Smooth muscle cell (in vitro differentiated cells): ENCODE measurements around the gene ADIRF. TPM values are rescaled to one million over a fixed set of nuclear protein-coding genes. Genes with fewer than 3 reads are reported as not detected.
"Not testable (repeated sequence)": the region's sequence is repeated elsewhere in the genome, so short reads cannot be mapped to it uniquely, and the experiment has no call there.

Experiments used
- DNase-seq: peaks from one replicate; lab custom pipeline; 2025; ENCODE audit not compliant: unreplicated experiment; lab: John Stamatoyannopoulos, UW
- H2AFZ ChIP-seq: fragments of 200-600 bp; sonication (generic); 2 replicates; pipeline ENCODE4 v1.6.0; 2016; ENCODE audit warnings: antibody characterized with exemption, low read depth, mild to moderate bottlenecking
- H3F3A ChIP-seq: fragments of 200-600 bp; sonication (generic); 2 replicates; pipeline ENCODE4 v1.6.0; 2017; ENCODE audit warnings: antibody characterized with exemption, low read depth
- H3K27ac ChIP-seq: fragments of 200-600 bp; sonication (generic); 2 replicates; pipeline ENCODE4 v1.5.1; 2016; ENCODE audit warnings: low read depth, mild to moderate bottlenecking
- H3K27me3 ChIP-seq: fragments of 200-600 bp; sonication (generic); 2 replicates; pipeline ENCODE4 v1.6.1; 2016; ENCODE audit warnings: low read depth, mild to moderate bottlenecking
- H3K36me3 ChIP-seq: fragments of 200-600 bp; sonication (generic); 2 replicates; pipeline ENCODE4 v1.5.1; 2016; ENCODE audit warnings: low read depth
- H3K4me1 ChIP-seq: fragments of 200-600 bp; sonication (generic); 2 replicates; pipeline ENCODE4 v1.5.1; 2016; ENCODE audit warnings: low read depth
- H3K4me2 ChIP-seq: fragments of 200-600 bp; sonication (generic); 2 replicates; pipeline ENCODE4 v1.6.0; 2016; ENCODE audit warnings: mild to moderate bottlenecking
- H3K4me3 ChIP-seq: fragments of 200-600 bp; sonication (generic); 2 replicates; pipeline ENCODE4 v1.5.1; 2016; ENCODE audit warnings: mild to moderate bottlenecking
- H3K79me2 ChIP-seq: fragments of 200-600 bp; sonication (generic); 2 replicates; pipeline ENCODE4 v1.6.0; 2016; ENCODE audit warnings: low read depth, mild to moderate bottlenecking
- H3K9ac ChIP-seq: fragments of 200-600 bp; sonication (generic); 2 replicates; pipeline ENCODE4 v1.6.0; 2016; ENCODE audit warnings: low read depth
- H3K9me3 ChIP-seq: fragments of 200-600 bp; sonication (generic); replicated peaks from 2 replicates; pipeline ENCODE4 v1.5.1; 2016; ENCODE audit warnings: low read depth
- H4K20me1 ChIP-seq: fragments of 200-600 bp; sonication (generic); 2 replicates; pipeline ENCODE4 v1.6.0; 2016; ENCODE audit warnings: low read depth
- WGBS: methylation state at CpG from one replicate; pipeline ENCODE4 v1.1.7; 2016; ENCODE audit warnings: low lambda C conversion rate; 5-methylcytosine and 5-hydroxymethylcytosine counted together
- polyA plus RNA-seq: library from polyadenylated mRNA; unstranded; fragments of >200 nt; fragmentation: Nextera tagmentation; extraction: Ambion mirVana; gene quantifications from 2 replicates; pipeline ENCODE4 v1.2.1, GENCODE V29; 2016
- total RNA-seq: library from RNA; depleted of rRNA; stranded (reverse); fragments of >200 nt; gene quantifications from 2 replicates; pipeline ENCODE4 v1.2.3, GENCODE V29; 2014
- TF ChIP-seq, protein P1 (sequence below): fragments of 200-600 bp; sonication (generic); IDR thresholded peaks from 2 replicates; pipeline ENCODE4 v1.5.1; 2017; ENCODE audit warnings: borderline replicate concordance, mild to moderate bottlenecking, antibody characterized with exemption; ENCODE audit not compliant: insufficient read depth, poor library complexity, severe bottlenecking

The ADIRF gene
- total and polyA plus RNA-seq, 2 experiments from 2014 or later = 0.99 TPM; not detected in 1

DNA sequence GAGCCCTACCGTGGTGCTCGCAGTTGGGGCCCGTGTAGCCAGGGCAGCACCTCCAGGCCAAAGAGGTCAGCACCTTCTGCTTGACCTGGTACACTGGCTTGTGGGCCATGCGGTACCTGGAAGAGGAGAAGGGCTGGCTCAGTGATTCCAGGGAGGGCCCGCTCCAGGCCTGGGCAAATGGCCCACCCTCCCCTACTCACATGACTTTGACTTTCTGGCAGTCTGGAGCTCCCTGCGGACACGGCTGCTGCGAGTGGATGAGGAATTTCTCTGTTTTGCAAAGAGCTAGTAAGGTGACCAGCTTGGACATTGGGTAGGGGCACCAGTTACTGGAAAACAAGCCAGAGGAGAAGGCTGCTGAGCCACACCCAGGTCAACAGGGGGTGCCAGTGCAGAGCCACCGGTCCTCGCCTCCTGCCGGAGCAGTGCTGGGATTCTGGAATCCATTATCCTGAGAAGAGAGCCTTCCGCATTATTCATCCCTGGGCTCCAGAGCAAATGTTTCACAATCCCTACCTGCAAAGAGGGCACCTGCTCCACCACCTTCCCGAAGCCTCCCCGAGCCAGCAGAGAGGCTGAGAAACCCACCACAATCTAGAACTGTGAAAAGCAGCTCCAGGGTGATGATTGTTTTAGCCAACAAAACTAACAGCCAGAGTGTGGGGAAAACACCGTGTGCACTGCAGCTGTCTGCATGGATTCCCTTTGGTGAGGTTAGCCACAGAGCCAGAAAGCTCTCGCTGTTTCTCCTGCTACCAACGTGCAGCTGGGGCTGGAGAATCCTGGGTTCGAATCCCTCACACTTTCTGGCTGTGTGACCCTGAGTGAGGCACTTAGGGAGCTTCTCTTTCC lies 22.7 kb upstream of the ADIRF start:
- no peaks in the 10 kb centered on the region for H3K79me2 ChIP-seq
- no peak overlapping the region for H3K27ac ChIP-seq
- no peaks in the 10 kb centered on the region for H4K20me1 ChIP-seq
- no peaks in the 10 kb centered on the region for H3K36me3 ChIP-seq
- 70% methylated on average over 18 of the region's 18 CpGs for whole genome bisulfite sequencing
- no peak for DNase-seq
- no peak overlapping the region for H3K4me3 ChIP-seq
- TF ChIP-seq, protein P1, sequence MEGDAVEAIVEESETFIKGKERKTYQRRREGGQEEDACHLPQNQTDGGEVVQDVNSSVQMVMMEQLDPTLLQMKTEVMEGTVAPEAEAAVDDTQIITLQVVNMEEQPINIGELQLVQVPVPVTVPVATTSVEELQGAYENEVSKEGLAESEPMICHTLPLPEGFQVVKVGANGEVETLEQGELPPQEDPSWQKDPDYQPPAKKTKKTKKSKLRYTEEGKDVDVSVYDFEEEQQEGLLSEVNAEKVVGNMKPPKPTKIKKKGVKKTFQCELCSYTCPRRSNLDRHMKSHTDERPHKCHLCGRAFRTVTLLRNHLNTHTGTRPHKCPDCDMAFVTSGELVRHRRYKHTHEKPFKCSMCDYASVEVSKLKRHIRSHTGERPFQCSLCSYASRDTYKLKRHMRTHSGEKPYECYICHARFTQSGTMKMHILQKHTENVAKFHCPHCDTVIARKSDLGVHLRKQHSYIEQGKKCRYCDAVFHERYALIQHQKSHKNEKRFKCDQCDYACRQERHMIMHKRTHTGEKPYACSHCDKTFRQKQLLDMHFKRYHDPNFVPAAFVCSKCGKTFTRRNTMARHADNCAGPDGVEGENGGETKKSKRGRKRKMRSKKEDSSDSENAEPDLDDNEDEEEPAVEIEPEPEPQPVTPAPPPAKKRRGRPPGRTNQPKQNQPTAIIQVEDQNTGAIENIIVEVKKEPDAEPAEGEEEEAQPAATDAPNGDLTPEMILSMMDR = peak; percentile 12
- no peaks in the 10 kb centered on the region for H3K9me3 ChIP-seq
- no peak overlapping the region for H3K9ac ChIP-seq
- H3K27me3 ChIP-seq = no peaks in the 10 kb centered on the region
- no peaks in the 10 kb centered on the region for H3F3A ChIP-seq
- H3K4me1 ChIP-seq = no peaks in the 10 kb centered on the region
- H2AFZ ChIP-seq = no peak overlapping the region
- H3K4me2 ChIP-seq = no peak overlapping the region

DNA sequence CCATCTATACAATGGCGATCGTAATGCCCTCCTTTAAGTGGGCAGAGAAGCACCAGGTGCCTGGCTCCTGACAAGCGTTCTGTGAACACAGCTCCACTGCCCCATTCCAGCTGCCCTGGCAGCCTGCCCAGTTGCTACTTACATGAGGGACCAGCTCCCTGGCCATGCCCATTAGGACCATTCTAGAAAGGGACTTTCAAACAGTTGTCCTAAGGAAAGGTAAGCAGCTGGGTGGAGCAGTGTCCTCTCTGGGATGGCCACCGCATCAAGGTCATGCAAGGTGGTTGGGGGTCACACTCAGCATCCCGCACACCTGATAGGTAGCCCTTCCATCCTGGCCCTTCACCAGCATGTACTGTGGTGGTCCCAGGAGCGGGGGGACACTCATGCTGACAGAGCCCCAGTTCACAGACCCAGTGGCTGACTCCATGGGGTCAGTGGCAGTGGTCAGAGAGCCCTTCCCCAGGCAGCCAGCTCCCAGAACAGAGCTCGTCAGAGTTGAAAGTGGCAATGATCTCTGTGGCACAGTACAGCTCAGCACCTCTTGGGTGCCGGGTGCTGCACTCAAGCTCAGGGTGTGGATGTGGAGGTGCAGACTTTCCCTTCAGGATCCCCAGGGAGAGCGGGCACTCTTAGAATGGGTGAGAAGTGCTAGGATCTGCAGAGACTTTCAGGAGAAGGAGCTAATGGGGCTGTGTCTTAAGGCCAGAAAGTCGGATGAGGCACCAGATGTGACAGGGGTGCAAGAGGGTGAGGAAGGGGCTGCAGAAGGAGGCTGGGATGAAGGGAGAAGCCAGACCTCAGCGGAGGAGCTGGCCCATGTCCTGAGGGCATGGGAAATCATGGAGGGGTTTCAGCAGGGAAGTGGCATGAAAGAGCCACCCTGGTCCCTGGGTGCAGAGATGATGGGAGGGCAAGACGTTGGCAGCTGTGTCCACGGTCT lies 21.8 kb upstream of the ADIRF start:
- no peaks in the 10 kb centered on the region for H3K4me1 ChIP-seq
- no peaks in the 10 kb centered on the region for H3K36me3 ChIP-seq
- no peak for DNase-seq
- H3K27me3 ChIP-seq = no peaks in the 10 kb centered on the region
- no peak overlapping the region for H3K4me2 ChIP-seq
- no peaks in the 10 kb centered on the region for H3K9me3 ChIP-seq
- 95% methylated on average over 13 of the region's 13 CpGs for WGBS
- no peaks in the 10 kb centered on the region for H4K20me1 ChIP-seq
- TF ChIP-seq, protein P1 = no peak
- H2AFZ ChIP-seq = no peak overlapping the region
- H3K4me3 ChIP-seq = no peak overlapping the region
- H3F3A ChIP-seq = no peaks in the 10 kb centered on the region
- no peak overlapping the region for H3K9ac ChIP-seq
- H3K79me2 ChIP-seq = no peaks in the 10 kb centered on the region
- no peak overlapping the region for H3K27ac ChIP-seq

DNA sequence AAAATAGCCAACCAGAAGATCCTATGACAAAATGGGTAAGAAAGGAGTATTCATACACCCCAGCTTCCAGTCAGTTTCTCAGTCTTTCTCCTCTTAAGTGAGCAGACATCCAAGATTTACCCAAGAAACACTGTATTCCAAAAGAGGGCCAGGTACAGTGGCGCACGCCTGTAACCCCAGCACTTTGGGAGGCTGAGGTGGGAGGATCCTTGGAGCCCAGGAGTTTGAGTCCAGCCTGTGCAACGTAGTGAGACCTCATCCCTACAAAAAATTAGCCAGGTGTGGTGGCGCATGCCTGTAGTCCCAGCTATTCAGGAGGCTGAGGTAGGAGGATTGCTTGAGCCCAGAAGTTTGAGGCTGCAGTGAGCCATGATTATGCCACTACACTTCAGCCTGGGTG lies 20.5 kb upstream of the ADIRF start:
- not testable (repeated sequence) for H3F3A ChIP-seq, H3K9ac ChIP-seq, H3K4me2 ChIP-seq, H3K79me2 ChIP-seq, H3K36me3 ChIP-seq, H3K4me3 ChIP-seq, H4K20me1 ChIP-seq, H3K9me3 ChIP-seq, H3K27me3 ChIP-seq, H3K27ac ChIP-seq, DNase-seq, H2AFZ ChIP-seq, H3K4me1 ChIP-seq
- 91% methylated on average over 4 of the region's 4 CpGs for WGBS

DNA sequence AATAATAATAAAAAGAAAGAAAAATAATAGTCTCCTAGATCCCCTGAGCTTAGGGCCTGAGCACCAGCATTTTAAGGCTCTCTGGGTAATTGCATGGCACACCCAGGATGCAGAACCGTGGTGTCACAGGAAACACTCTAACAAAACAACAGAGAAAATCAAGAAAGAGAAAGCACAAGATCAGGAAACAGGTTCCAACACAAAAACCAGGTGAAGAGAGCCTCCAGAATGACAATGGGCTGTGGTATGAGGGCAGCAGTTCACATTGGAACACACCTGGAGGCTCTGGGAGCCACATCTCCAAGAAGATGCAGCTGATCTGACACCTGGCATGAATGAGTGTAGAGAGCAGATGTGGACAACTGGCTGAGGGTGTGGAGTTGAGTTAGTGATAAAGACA lies 17.9 kb upstream of the ADIRF start:
- 92% methylated on average over 1 of the region's 1 CpG for WGBS
- Histone ChIP-seq H3K36me3 (no peaks in the 10 kb centered on the region), H4K20me1 (no peaks in the 10 kb centered on the region), H3K4me3 (no peak overlapping the region), H3K27ac (no peak overlapping the region), H2AFZ (no peak overlapping the region), H3K79me2 (no peaks in the 10 kb centered on the region), H3K9me3 (no peaks in the 10 kb centered on the region), H3K4me1 (peaks cover 17% of the 10 kb centered on the region), H3K27me3 (no peaks in the 10 kb centered on the region), H3K9ac (no peak overlapping the region), H3F3A (no peaks in the 10 kb centered on the region), H3K4me2 (no peak overlapping the region)
- TF ChIP-seq, protein P1 = no peak
- no peak for DNase-seq
